GM12873 (cell line): ENCODE data around the gene RASL12.

ENCODE experiments used
- CTCF ChIP-seq: IDR thresholded peaks from 2 replicates; pipeline ENCODE4 v1.5.1; 2012; ENCODE audit warnings: low read depth, mild to moderate bottlenecking, moderate library complexity, low read length, control low read depth; ENCODE audit not compliant: insufficient read depth; ENCODE audit errors: missing control alignments

RASL12 gene

GRCh38 chr15:65032801-65033537 lies 34.8 kb downstream of the RASL12 start:
- no peak for TF ChIP-seq CTCF

GRCh38 chr15:65029736-65030208 lies 38.0 kb downstream of the RASL12 start:
- no peak for TF ChIP-seq CTCF

- peak; percentile 11 for TF ChIP-seq CTCF
Observed at GRCh38 chr15:65028921-65029735, 38.7 kb downstream of the RASL12 start, which contains the start of gene MTFMT. TSS of gene MTFMT (minus strand) at chr15:65029639. CDS start at chr15:65029613, 26 bp downstream.

GRCh38 chr15:65028338-65028737 lies 39.5 kb downstream of the RASL12 start:
- no peak for TF ChIP-seq CTCF

GRCh38 chr15:65027593-65027992 lies 40.2 kb downstream of the RASL12 start:
- no peak for TF ChIP-seq CTCF

GRCh38 chr15:65026756-65027155 lies 41.0 kb downstream of the RASL12 start:
- no peak for TF ChIP-seq CTCF

GRCh38 chr15:65021488-65021887 lies 46.3 kb downstream of the RASL12 start:
- no peak for TF ChIP-seq CTCF
